MM.1S (cell line): ENCODE data around the gene ANKRD34B.

Experiments used
- CTCF ChIP-seq: fragments of 300-600 bp; sonication (generic); IDR thresholded peaks from 2 replicates; pipeline ENCODE4 v1.5.1; 2016; ENCODE audit warnings: antibody characterized with exemption, low read length, mixed read lengths
- EZH2 ChIP-seq: fragments of 300-600 bp; sonication (generic); optimal IDR thresholded peaks from 2 replicates; pipeline ENCODE3; 2017; ENCODE audit warnings: low read depth, mild to moderate bottlenecking, antibody characterized with exemption, low read length, mixed read lengths

GRCh38 chr5:80577707-80578106 is 7.6 kb upstream of the ANKRD34B start:
- TF ChIP-seq CTCF: no peak
- no peak for TF ChIP-seq EZH2
